K562 (cell line): Measurements from ENCODE around the gene SPATA20. TPM values are rescaled to one million over a fixed set of nuclear protein-coding genes. Genes with fewer than 3 reads are reported as not detected.

Experiments
- E2F8 ChIP-seq: fragments of 450-650 bp; IDR thresholded peaks from 2 replicates; pipeline ENCODE4 v1.7.1; 2018; ENCODE audit warnings: mild to moderate bottlenecking, low read depth; ENCODE audit not compliant: partially characterized antibody
- HDAC6 ChIP-seq: IDR thresholded peaks from 2 replicates; pipeline ENCODE4 v1.6.1; 2012; ENCODE audit warnings: low read depth, mild to moderate bottlenecking, control low read depth, inconsistent platforms, low read length, moderate library complexity
- KLF6 ChIP-seq: fragments of 250-450 bp; sonication (Bioruptor Pico); IDR thresholded peaks from 2 replicates; pipeline ENCODE4 v1.4.0; 2020; ENCODE audit warnings: mild to moderate bottlenecking, moderate library complexity, borderline replicate concordance
- MAFF ChIP-seq: IDR thresholded peaks from 2 replicates; pipeline ENCODE4 v1.6.1; 2012; ENCODE audit warnings: low read length, improper control_type of control experiment
- MITF ChIP-seq: IDR thresholded peaks from 2 replicates; pipeline ENCODE4 v1.6.1; 2014; ENCODE audit warnings: antibody characterized with exemption
- SMC3 ChIP-seq: conservative IDR thresholded peaks from 2 replicates; pipeline ENCODE4 v1.6.1; 2011; ENCODE audit warnings: low read depth, low read length, improper control_type of control experiment; ENCODE audit not compliant: insufficient read depth
- U2AF1 ChIP-seq: fragments of 200-400 bp; formaldehyde crosslinking; optimal IDR thresholded peaks from 2 replicates; pipeline ENCODE3; 2017; ENCODE audit warnings: mild to moderate bottlenecking, low read depth, low read length, moderate library complexity
- ZBTB33 ChIP-seq: sonication (generic); formaldehyde crosslinking; IDR thresholded peaks from 2 replicates; pipeline ENCODE4 v1.8.1; 2023; ENCODE audit warnings: mild to moderate bottlenecking, missing genetic modification reagents
- ZNF699 ChIP-seq: fragments of 250-450 bp; sonication (Bioruptor Pico); IDR thresholded peaks from 2 replicates; pipeline ENCODE4 v1.8.0; 2021; ENCODE audit warnings: mild to moderate bottlenecking, moderate library complexity; ENCODE audit not compliant: insufficient replicate concordance
- ZNF76 ChIP-seq: fragments of 250-450 bp; sonication (Bioruptor Pico); IDR thresholded peaks from 2 replicates; pipeline ENCODE4 v1.4.0; 2020; ENCODE audit warnings: mild to moderate bottlenecking, moderate library complexity, borderline replicate concordance
- polyA plus RNA-seq, 8 experiments: library from polyadenylated mRNA; depleted of rRNA in 4 of 8; stranded (reverse) in 5 of 8; unstranded in 3 of 8; fragments of >200 nt; fragmentation: Nextera tagmentation in 2 of 8; fragmentation: Illumina TruSeq in 1 of 8; extraction: Ambion mirVana in 2 of 8; extraction: Trizol in 1 of 8; gene quantifications; 2 replicates each; pipeline versions ENCODE4 v1.2.1 to v1.2.3, GENCODE V29; 2011 to 2014; ENCODE audit warnings: inconsistent platforms in 1 of 8, missing spikeins in 1 of 8
- total RNA-seq, 7 experiments: library from RNA; depleted of rRNA in 6 of 7; stranded (reverse); fragments of >200 nt in 6 of 7; fragmentation: Illumina TruSeq in 2 of 7; extraction: Trizol in 2 of 7; gene quantifications; 2 replicates each; pipeline versions ENCODE4 v1.2.1 to v1.2.3, GENCODE V29; 2011 to 2021; ENCODE audit warnings: low replicate concordance in 1 of 7

The SPATA20 gene
- total and polyA plus RNA-seq, 9 of the 15 experiments (the other 6 are each of a cell fraction or from before 2014, with no cell fraction given): 0.08 to 4.0 (median 1.5) TPM

DNA sequence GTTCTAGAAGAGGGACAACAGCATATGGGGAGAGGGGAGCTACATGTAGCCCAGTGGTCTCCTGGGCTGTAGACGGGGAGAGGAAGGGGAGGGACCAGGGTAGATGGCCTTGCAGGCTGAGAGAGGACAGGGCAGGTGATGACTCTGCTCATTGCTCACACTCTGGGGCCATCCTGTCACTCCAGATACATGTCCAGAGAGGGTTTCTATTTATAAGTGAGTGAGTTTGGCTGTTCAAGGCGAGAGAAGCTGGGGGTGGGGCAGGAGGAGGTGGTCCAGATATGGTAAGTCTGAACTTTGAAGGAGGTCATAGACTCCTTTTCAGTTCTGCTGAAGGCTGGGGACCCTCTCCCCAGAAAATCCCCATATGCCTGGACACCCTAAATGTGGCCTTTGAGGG is 35.8 kb downstream of the SPATA20 start (continued):
- TF ChIP-seq ZNF699 (CRISPR knock-in tag): no peak
- no peak for TF ChIP-seq MITF
- no peak for TF ChIP-seq HDAC6
- no peak for TF ChIP-seq U2AF1
- no peak for TF ChIP-seq MAFF
- TF ChIP-seq ZBTB33 (CRISPR knock-in tag): no peak
- no peak for TF ChIP-seq KLF6
- no peak for TF ChIP-seq E2F8
- no peak for TF ChIP-seq ZNF76 (CRISPR knock-in tag)
- no peak for TF ChIP-seq SMC3
